ENCODE results near the gene TRAPPC1. TPM values are rescaled to one million over a fixed set of nuclear protein-coding genes. Genes with fewer than 3 reads are reported as not detected.

Gene TRAPPC1
- total and polyA plus RNA-seq, 10 of the 15 experiments (the other 5 are each of a cell fraction or from before 2014, with no cell fraction given), result 31.3 to 306 (median 134) TPM

- TF ChIP-seq, protein P1, sequence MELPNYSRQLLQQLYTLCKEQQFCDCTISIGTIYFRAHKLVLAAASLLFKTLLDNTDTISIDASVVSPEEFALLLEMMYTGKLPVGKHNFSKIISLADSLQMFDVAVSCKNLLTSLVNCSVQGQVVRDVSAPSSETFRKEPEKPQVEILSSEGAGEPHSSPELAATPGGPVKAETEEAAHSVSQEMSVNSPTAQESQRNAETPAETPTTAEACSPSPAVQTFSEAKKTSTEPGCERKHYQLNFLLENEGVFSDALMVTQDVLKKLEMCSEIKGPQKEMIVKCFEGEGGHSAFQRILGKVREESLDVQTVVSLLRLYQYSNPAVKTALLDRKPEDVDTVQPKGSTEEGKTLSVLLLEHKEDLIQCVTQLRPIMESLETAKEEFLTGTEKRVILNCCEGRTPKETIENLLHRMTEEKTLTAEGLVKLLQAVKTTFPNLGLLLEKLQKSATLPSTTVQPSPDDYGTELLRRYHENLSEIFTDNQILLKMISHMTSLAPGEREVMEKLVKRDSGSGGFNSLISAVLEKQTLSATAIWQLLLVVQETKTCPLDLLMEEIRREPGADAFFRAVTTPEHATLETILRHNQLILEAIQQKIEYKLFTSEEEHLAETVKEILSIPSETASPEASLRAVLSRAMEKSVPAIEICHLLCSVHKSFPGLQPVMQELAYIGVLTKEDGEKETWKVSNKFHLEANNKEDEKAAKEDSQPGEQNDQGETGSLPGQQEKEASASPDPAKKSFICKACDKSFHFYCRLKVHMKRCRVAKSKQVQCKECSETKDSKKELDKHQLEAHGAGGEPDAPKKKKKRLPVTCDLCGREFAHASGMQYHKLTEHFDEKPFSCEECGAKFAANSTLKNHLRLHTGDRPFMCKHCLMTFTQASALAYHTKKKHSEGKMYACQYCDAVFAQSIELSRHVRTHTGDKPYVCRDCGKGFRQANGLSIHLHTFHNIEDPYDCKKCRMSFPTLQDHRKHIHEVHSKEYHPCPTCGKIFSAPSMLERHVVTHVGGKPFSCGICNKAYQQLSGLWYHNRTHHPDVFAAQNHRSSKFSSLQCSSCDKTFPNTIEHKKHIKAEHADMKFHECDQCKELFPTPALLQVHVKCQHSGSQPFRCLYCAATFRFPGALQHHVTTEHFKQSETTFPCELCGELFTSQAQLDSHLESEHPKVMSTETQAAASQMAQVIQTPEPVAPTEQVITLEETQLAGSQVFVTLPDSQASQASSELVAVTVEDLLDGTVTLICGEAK (IDR thresholded peaks at IDR 0.05; ENCODE audit: borderline replicate concordance), result no peak
- TF ChIP-seq MEF2B (IDR thresholded peaks at IDR 0.05; ENCODE audit: partially characterized antibody, poor library complexity, severe bottlenecking), result no peak
- TF ChIP-seq SIN3A (IDR thresholded peaks at IDR 0.05; ENCODE audit: low read depth, low read length), result no peak
- TF ChIP-seq HDGF (IDR thresholded peaks at IDR 0.05), result no peak
- no peak for TF ChIP-seq POLR2AphosphoS2 (IDR thresholded peaks at IDR 0.05; ENCODE audit: low read depth, low read length)
These were observed 40.5 kb upstream of the TRAPPC1 start (continued) for GRCh38 chr17:7972131-7972785.

- 39% methylated on average over 4 of the region's 4 CpGs for WGBS (ENCODE audit: insufficient coverage, insufficient replicate concordance, low lambda C conversion rate, missing lambda C conversion rate)
- no peaks in the 10 kb centered on the region for H3K36me3 ChIP-seq (ENCODE audit: control insufficient read depth in 2 of 2, insufficient read depth in 2 of 2, low read length in 1 of 2)
- no peak overlapping the region for H3K4me3 ChIP-seq
- no peak overlapping the region for H3K4me2 ChIP-seq (ENCODE audit: control insufficient read depth, insufficient read depth)
- no peak overlapping the region for H2AFZ ChIP-seq (ENCODE audit: control insufficient read depth, low read depth, low read length)
- no TSS peak for BruUV-seq (replicated peaks)
- intact Hi-C loops (cut with micrococcal nuclease; ENCODE audit: unreplicated experiment) (no loop called here), in situ Hi-C loops (cut with MboI) (no loop called here)
- no peaks in the 10 kb centered on the region for H3K27me3 ChIP-seq (replicated peaks in 1 of 2; ENCODE audit: control insufficient read depth in 2 of 2, insufficient read depth in 2 of 2, low read length in 1 of 2)
- ChIA-PET RAD21 (ENCODE audit: unreplicated experiment) (no interaction called here), CTCF (interaction anchor here (1.6 kb wide), 1 partner anchor 85 kb away, joined by 4 read pairs; no protein-coding TSS in a partner anchor), POLR2A (no interaction called here), SMC1A (ENCODE audit: uncharacterized antibody, unreplicated experiment) (no interaction called here)
- H3K27ac ChIP-seq (ENCODE audit: control insufficient read depth, insufficient read depth), result no peak overlapping the region
- peaks cover 7% of the 10 kb centered on the region for H3K9me3 ChIP-seq (replicated peaks; ENCODE audit: control insufficient read depth, insufficient read depth, low read length)
- no peaks in the 10 kb centered on the region for H3K4me1 ChIP-seq (ENCODE audit: control insufficient read depth, insufficient read depth, low read length)
- ATAC-seq, result no peak
- no peak overlapping the region for H3K9ac ChIP-seq (ENCODE audit: control insufficient read depth, insufficient read depth, low read length)
- DNase-seq (ENCODE audit: low read depth, low spot score), result no peak
- no peak for FAIRE-seq
- H4K20me1 ChIP-seq (ENCODE audit: control insufficient read depth, insufficient read depth), result no peaks in the 10 kb centered on the region
- H3K79me2 ChIP-seq (ENCODE audit: control insufficient read depth, insufficient read depth, low read length), result no peaks in the 10 kb centered on the region
- TF ChIP-seq IRF3 (IDR thresholded peaks at IDR 0.05) (no peak), RCOR1 (conservative IDR thresholded peaks at IDR 0.05; ENCODE audit: low read depth, low read length) (no peak), FOXM1 (IDR thresholded peaks at IDR 0.05; ENCODE audit: low read depth, low read length) (no peak), ZZZ3 (IDR thresholded peaks at IDR 0.05; ENCODE audit: control insufficient read depth, insufficient read length, low read depth) (no peak), CHD2 (IDR thresholded peaks at IDR 0.05; ENCODE audit: borderline replicate concordance, low read depth, low read length) (no peak), EGR1 (IDR thresholded peaks at IDR 0.05; ENCODE audit: borderline replicate concordance in 1 of 2, low read depth in 2 of 2, low read length in 2 of 2) (no peak), ZSCAN29 (IDR thresholded peaks at IDR 0.05) (no peak), NR2F1 (conservative IDR thresholded peaks at IDR 0.05) (no peak)
- TF ChIP-seq, protein P1 (IDR thresholded peaks at IDR 0.05; ENCODE audit: borderline replicate concordance), result no peak
These were observed 39.9 kb upstream of the TRAPPC1 start for GRCh38 chr17:7971651-7972050.

Measured in GM12878 (cell line).